GM19438 (cell line): ENCODE measurements around the gene CMTM6.
"Not testable (repeated sequence)": the region's sequence is repeated elsewhere in the genome, so short reads cannot be mapped to it uniquely, and the experiment has no call there.

ENCODE experiments used
- ATAC-seq: cut with Tn5 transposase; IDR thresholded peaks from one replicate; pipeline ENCODE4 v1.9.1; 2021; ENCODE audit warnings: low read depth; ENCODE audit not compliant: unreplicated experiment

The CMTM6 gene

GRCh38 chr3:32500231-32500630 lies 2.4 kb downstream of the CMTM6 start:
- ATAC-seq = no peak

- ATAC-seq = no peak
These were observed 3.1 kb downstream of the CMTM6 start for GRCh38 chr3:32499585-32499984.

GRCh38 chr3:32498992-32499391 lies 3.7 kb downstream of the CMTM6 start:
- no peak for ATAC-seq

- no peak for ATAC-seq
These were observed 4.4 kb downstream of the CMTM6 start for GRCh38 chr3:32498252-32498651.

GRCh38 chr3:32495609-32496008 lies 7.0 kb downstream of the CMTM6 start:
- ATAC-seq = no peak

- no peak for ATAC-seq
These were observed 7.6 kb downstream of the CMTM6 start for GRCh38 chr3:32495085-32495484.

- ATAC-seq = peak; percentile 78
These were observed 8.9 kb downstream of the CMTM6 start for GRCh38 chr3:32493437-32494414.

- ATAC-seq = no peak
These were observed 9.8 kb downstream of the CMTM6 start for GRCh38 chr3:32492684-32493436.

GRCh38 chr3:32488474-32489008 lies 14.1 kb downstream of the CMTM6 start:
- ATAC-seq = no peak

- no peak for ATAC-seq
These were observed 14.7 kb downstream of the CMTM6 start for GRCh38 chr3:32487781-32488473.

GRCh38 chr3:32484436-32484835 lies 18.2 kb downstream of the CMTM6 start:
- no peak for ATAC-seq

GRCh38 chr3:32483772-32484171 lies 18.9 kb downstream of the CMTM6 start:
- no peak for ATAC-seq

- ATAC-seq = no peak
These were observed 20.0 kb downstream of the CMTM6 start for GRCh38 chr3:32482693-32483092.

- ATAC-seq = no peak
These were observed 20.6 kb downstream of the CMTM6 start for GRCh38 chr3:32481791-32482631.

GRCh38 chr3:32480604-32481003 lies 22.0 kb downstream of the CMTM6 start:
- no peak for ATAC-seq

GRCh38 chr3:32474201-32474600 lies 28.5 kb downstream of the CMTM6 start:
- no peak for ATAC-seq

GRCh38 chr3:32472151-32472550 lies 30.5 kb downstream of the CMTM6 start:
- ATAC-seq = not testable (repeated sequence)

- no peak for ATAC-seq
These were observed 31.4 kb downstream of the CMTM6 start for GRCh38 chr3:32471246-32471645.

GRCh38 chr3:32470362-32470761 lies 32.3 kb downstream of the CMTM6 start:
- no peak for ATAC-seq
